LNCaP clone FGC (cell line): ENCODE results near the gene GTPBP2.
A peak's percentile ranks its signal among the peaks of the same experiment; 100 is the strongest.

Experiments used
- DNase-seq: peaks from one replicate; pipeline ENCODE4 v3.0.0-alpha.2; 2011; ENCODE audit warnings: low read depth
- H3K4me3 ChIP-seq: 2 replicates; pipeline ENCODE4 v1.5.1; 2011; ENCODE audit warnings: mild to moderate bottlenecking, low read depth, low read length, control low read depth
- CTCF ChIP-seq: IDR thresholded peaks from 2 replicates; pipeline ENCODE4 v1.5.1; 2012; ENCODE audit warnings: mild to moderate bottlenecking; ENCODE audit not compliant: control insufficient read depth, insufficient read depth; ENCODE audit errors: extremely low read depth

The GTPBP2 gene

GRCh38 chr6:43588194-43588593 lies 40.9 kb downstream of the GTPBP2 start:
- no peak for DNase-seq
- no peak overlapping the region for H3K4me3 ChIP-seq
- no peak for TF ChIP-seq CTCF

GRCh38 chr6:43584892-43585570 lies 44.0 kb downstream of the GTPBP2 start:
- no peak overlapping the region for H3K4me3 ChIP-seq
- no peak for TF ChIP-seq CTCF
- DNase-seq, result no peak

- DNase-seq, result no peak
- no peak for TF ChIP-seq CTCF
- no peak overlapping the region for H3K4me3 ChIP-seq
These were observed 46.2 kb downstream of the GTPBP2 start for GRCh38 chr6:43582911-43583310.

GRCh38 chr6:43579171-43579570 lies 49.9 kb downstream of the GTPBP2 start:
- H3K4me3 ChIP-seq, result no peak overlapping the region
- DNase-seq, result peak; percentile 45
- no peak for TF ChIP-seq CTCF

- no peak overlapping the region for H3K4me3 ChIP-seq
- no peak for DNase-seq
- TF ChIP-seq CTCF, result no peak
These were observed 50.3 kb downstream of the GTPBP2 start for GRCh38 chr6:43578748-43579147.

GRCh38 chr6:43575772-43576551 lies 53.1 kb downstream of the GTPBP2 start, which contains the start of the genes POLH and XPO5:
Gene POLH, plus strand, starts transcription at chr6:43576185. Its CDS starts 6,135 bp downstream, at chr6:43582320.
Gene XPO5, minus strand, starts transcription at chr6:43576038. Its CDS starts 174 bp downstream, at chr6:43575864.
- no peak for TF ChIP-seq CTCF
- H3K4me3 ChIP-seq, result peak within 1 kb of the TSS; percentile 72
- peak; percentile 72 for DNase-seq
